Calu3 (cell line): ENCODE results near the gene SCUBE3. TPM values are rescaled to one million over a fixed set of nuclear protein-coding genes. Genes with fewer than 3 reads are reported as not detected.

ENCODE experiments used
- BruUV-seq: library from RNA; stranded (reverse); fragments of 400-500 nt; replicated peaks from 2 replicates; lab custom pipeline; 2021; lab: Mats Ljungman, UMichigan
- CTCF ChIA-PET: fragments of 300-600 bp; sonication (Branson Sonifier 250); formaldehyde crosslinking; loops from one replicate; lab custom pipeline; 2022; ENCODE audit warnings: antibody characterized with exemption; lab: Charles Lee
- DNase-seq: peaks from one replicate; pipeline ENCODE4 v3.0.0; 2022
- H3K27ac Mint-ChIP-seq: one replicate; pipeline ENCODE4 v1.8.0; 2022; ENCODE audit warnings: mixed read lengths; ENCODE audit not compliant: unreplicated experiment
- H3K27me3 Mint-ChIP-seq: one replicate; pipeline ENCODE4 v1.8.0; 2022; ENCODE audit warnings: mixed read lengths; ENCODE audit not compliant: unreplicated experiment
- H3K36me3 Mint-ChIP-seq: one replicate; pipeline ENCODE4 v1.8.0; 2022; ENCODE audit warnings: mild to moderate bottlenecking, moderate library complexity, mixed read lengths; ENCODE audit not compliant: insufficient read depth, unreplicated experiment
- H3K4me1 Mint-ChIP-seq: one replicate; pipeline ENCODE4 v1.8.0; 2022; ENCODE audit warnings: mild to moderate bottlenecking, low read depth, mixed read lengths; ENCODE audit not compliant: unreplicated experiment
- H3K4me3 Mint-ChIP-seq: one replicate; pipeline ENCODE4 v1.8.0; 2022; ENCODE audit warnings: mild to moderate bottlenecking, low read depth, moderate library complexity, mixed read lengths; ENCODE audit not compliant: unreplicated experiment
- H3K9me3 Mint-ChIP-seq: one replicate; pipeline ENCODE4 v1.8.0; 2022; ENCODE audit warnings: low read depth, mixed read lengths; ENCODE audit not compliant: unreplicated experiment
- CTCF ChIP-seq: fragments of 200-600 bp; IDR thresholded peaks from one replicate; pipeline ENCODE4 v1.8.0; 2022; ENCODE audit warnings: antibody characterized with exemption; ENCODE audit not compliant: unreplicated experiment
- intact Hi-C: fragments of 100-400 bp; cut with micrococcal nuclease; formaldehyde crosslinking; loops from one replicate; pipeline ENCODE4 v1.10.0; 2022; ENCODE audit not compliant: unreplicated experiment
- total RNA-seq: library from RNA; stranded (reverse); gene quantifications from 2 replicates; pipeline ENCODE4 v1.2.3, GENCODE V29; 2022

SCUBE3 gene
- total RNA-seq, 1 experiment from 2014 or later: 0.47 TPM

GRCh38 chr6:35262596-35262995, 48.8 kb downstream of the SCUBE3 start:
- Mint-ChIP-seq H3K4me3 (no peak overlapping the region), H3K27me3 (no peaks in the 10 kb centered on the region), H3K27ac (no peak overlapping the region), H3K9me3 (no peaks in the 10 kb centered on the region), H3K4me1 (peaks cover 51% of the 10 kb centered on the region), H3K36me3 (peaks cover 29% of the 10 kb centered on the region)
- intact Hi-C loops: no loop called here
- DNase-seq: no peak
- CTCF ChIA-PET: interaction anchor here (0.6 kb wide), 1 partner anchor 36 kb away, joined by 4 read pairs; no protein-coding TSS in a partner anchor
- no TSS peak for BruUV-seq
- TF ChIP-seq CTCF: no peak

- CTCF ChIA-PET: no interaction called here
- intact Hi-C loops: no loop called here
- Mint-ChIP-seq H3K4me3 (no peak overlapping the region), H3K27me3 (no peaks in the 10 kb centered on the region), H3K4me1 (peaks cover 51% of the 10 kb centered on the region), H3K9me3 (no peaks in the 10 kb centered on the region), H3K27ac (no peak overlapping the region), H3K36me3 (peaks cover 14% of the 10 kb centered on the region)
- DNase-seq: no peak
- TF ChIP-seq CTCF: no peak
- BruUV-seq: no TSS peak
These were observed 51.0 kb downstream of the SCUBE3 start for GRCh38 chr6:35264550-35265274.

- BruUV-seq: no TSS peak
- DNase-seq: no peak
- CTCF ChIA-PET: no interaction called here
- H3K4me1 Mint-ChIP-seq: peaks cover 44% of the 10 kb centered on the region
- intact Hi-C loops: no loop called here
- no peak overlapping the region for H3K4me3 Mint-ChIP-seq
- H3K27me3 Mint-ChIP-seq: no peaks in the 10 kb centered on the region
- no peaks in the 10 kb centered on the region for H3K9me3 Mint-ChIP-seq
- no peak for TF ChIP-seq CTCF
- peaks cover 5% of the 10 kb centered on the region for H3K36me3 Mint-ChIP-seq
- H3K27ac Mint-ChIP-seq: no peak overlapping the region
These were observed 51.8 kb downstream of the SCUBE3 start for GRCh38 chr6:35265523-35265922.

GRCh38 chr6:35267446-35267845, 53.7 kb downstream of the SCUBE3 start:
- TF ChIP-seq CTCF: no peak
- Mint-ChIP-seq H3K4me3 (no peak overlapping the region), H3K27ac (no peak overlapping the region), H3K27me3 (no peaks in the 10 kb centered on the region), H3K36me3 (no peaks in the 10 kb centered on the region), H3K9me3 (no peaks in the 10 kb centered on the region), H3K4me1 (peaks cover 28% of the 10 kb centered on the region)
- no TSS peak for BruUV-seq
- DNase-seq: no peak
- CTCF ChIA-PET: no interaction called here
- intact Hi-C loops: no loop called here
